ENCODE results near the gene TTC27.

TTC27 gene

DNA sequence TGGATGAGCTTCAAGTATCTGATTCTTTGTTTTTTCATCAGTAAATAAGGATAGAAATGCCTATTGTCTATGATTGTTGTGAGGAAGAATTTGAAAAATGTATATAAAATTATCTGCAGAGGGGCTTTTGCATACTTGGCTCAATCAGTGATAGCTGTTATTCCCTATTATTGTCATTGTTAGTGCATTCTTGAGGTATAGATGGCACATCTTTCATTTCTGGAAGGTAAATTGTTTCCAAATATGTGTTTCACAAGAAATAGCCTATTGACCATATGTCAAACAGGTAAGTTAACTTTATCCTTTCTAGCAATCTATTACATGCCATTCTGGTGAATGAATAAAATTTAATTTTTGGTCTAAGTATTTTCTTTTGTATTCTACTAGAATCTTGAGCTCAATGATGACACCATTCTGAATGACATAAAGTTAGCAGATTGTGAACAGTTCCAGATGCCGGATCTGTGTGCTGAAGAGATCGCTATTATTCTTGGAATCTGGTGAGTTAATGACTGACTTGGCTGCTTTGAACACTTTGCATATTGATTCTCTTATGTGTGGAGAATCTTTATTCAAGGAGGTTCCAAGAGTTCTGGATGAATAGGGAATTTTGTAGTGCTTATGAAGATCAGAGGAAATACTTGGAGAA is 44.2 kb downstream of the TTC27 start:
- no peak for DNase-seq

DNA sequence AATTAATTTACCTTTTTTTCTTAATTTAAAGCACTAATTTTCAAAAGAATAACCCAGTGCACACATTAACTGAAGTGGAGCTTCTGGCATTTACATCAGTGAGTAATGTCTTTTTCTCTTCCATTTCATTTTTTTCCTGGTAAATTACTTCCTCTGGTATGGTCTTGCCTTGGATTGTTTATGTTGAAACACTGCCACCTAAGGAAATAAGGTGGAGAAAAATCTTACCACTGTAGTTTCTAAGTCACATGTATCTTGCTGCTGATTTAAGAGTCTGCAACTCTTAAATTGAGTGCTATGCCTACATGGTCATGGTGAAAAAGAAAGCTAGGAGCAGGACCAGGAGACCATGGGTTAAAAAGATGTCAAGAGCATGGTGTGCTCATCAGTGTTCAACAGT is 51.0 kb downstream of the TTC27 start:
- no peak for DNase-seq

DNA sequence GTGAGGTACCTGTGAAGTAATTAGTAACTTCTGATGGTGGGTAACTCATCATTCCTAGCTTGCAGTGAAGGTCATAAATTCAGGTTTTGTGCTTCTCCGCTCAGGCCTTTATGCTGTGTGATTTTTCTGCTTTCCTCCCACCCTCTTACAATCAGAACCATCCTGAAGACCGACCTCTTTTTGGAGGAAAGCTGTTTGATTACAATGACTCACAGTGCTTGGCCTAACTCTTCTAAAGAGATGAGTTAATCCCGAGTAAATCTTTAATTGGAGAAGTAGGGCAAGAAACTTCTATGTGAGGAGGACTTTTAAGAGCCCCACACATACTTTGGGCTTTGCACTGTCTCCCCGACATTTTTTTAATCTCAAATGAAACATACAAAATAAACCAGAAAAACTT is 53.1 kb downstream of the TTC27 start:
- no peak for DNase-seq

DNA sequence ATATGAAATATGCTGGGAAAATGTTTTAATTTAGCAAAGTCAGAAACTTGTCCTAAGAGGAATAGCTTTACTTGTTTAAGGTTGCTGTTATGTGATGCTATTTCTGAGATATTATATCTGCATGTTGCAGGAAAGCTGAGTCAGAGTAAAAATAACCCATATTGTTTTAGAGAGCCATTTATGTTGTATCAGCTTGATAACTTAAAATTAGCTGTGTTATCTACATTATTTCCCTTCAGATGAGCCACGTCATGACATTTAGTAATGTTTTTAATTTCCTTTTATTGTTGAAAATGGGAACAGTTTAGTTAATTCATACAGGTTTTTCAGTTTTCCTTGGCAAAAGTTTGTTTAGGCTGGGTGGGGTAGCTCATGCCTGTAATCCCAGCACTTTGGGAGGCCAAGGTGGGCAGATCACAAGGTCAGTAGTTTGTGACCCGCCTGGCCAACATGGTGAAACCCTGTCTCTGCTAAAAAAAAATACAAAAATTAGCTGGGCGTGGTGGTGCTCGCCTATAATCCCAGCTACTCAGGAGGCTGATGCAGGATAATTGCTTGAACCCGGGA is 55.8 kb downstream of the TTC27 start:
- no peak for DNase-seq

DNA sequence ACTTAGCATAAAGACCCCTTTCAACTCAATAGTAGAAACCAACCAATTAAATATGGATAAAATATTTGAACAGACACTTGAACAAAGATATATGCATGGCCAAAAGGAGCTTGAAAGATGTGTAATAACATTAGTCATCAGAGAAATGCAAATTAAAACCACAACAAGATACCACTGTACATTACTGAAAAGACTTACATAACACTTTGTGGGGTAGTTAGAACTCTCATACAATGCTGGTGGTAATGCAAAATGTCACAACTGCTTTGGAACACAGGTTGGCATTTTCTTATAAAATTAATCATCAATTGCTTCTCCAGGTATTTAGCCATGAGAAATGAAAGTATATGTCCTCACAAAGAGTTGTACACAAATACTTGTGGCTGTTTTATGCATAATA is 60.7 kb downstream of the TTC27 start:
- DNase-seq = no peak

DNA sequence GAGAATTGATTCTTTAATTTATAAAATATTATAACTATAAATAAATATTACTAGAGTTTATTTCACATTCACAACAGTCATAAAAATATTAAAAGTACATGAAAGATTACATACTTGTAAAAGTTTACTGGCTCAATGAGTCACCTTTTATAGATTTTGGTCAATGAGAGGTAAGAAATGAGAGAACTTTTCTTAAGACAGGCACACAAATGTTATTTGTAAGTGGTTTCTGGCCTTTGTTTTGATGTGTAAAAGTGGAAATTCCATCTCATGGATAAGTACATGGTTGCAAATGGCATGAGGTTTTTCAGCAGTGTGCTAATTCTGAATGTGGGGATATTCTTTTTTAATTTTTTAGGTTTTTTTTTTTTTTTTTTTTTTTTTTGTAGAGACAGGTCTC is 63.8 kb downstream of the TTC27 start:
- DNase-seq = no peak

DNA sequence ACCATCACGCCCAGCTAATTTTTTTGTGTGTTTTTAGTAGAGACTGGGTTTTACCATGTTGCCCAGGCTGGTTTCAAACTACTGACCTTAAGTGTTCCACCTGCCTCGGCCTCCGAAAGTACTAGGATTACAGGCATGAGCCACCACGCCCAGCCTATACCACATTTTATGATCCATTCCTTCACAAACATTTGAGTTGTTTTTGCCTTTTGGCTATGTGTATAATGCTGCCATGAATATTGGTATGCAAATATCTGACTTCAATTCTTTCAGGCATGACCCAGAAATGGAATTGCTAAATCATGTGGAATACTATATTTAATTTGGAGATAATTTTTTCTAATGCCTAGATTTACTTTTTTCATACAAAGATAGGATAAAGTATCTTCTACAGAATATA is 68.6 kb downstream of the TTC27 start:
- DNase-seq = no peak

DNA sequence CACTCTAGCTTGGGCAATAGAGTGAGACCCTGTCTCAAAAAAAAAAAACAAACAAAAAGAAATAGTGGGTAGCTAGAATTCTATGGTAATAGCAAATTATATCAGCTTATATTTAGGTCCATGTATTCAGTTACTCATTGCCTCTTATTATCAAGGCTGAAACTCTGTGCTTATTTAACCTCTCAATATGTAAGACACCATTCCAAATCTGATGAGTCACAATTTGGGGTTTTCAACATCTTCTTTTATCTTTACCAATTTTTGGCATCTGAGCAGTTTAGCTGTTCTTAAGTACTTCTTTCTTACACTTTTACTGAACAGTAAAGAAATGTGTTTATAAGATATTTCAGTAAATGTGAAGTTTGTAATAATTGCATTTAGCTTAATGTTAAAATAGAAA is 69.3 kb downstream of the TTC27 start:
- DNase-seq = no peak

DNA sequence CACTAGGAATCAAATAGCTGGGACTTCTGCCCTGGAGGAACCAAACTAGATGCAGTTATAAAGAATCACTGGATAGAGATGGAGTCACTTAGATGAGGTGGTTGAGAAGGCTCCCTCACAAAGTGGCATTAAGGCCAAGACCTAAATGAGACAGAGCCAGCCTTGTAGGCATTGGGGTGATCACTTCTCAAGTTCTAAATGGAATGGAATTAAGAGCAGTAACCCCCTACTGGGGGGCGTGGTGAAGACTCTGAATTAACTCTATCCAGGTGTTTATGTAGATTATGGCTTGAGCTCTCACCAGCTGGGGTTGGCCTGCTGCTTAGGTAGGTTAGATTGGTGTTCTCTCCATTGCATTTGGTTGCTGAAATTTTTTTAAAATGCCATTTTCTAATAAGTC is 71.3 kb downstream of the TTC27 start:
- DNase-seq = no peak

DNA sequence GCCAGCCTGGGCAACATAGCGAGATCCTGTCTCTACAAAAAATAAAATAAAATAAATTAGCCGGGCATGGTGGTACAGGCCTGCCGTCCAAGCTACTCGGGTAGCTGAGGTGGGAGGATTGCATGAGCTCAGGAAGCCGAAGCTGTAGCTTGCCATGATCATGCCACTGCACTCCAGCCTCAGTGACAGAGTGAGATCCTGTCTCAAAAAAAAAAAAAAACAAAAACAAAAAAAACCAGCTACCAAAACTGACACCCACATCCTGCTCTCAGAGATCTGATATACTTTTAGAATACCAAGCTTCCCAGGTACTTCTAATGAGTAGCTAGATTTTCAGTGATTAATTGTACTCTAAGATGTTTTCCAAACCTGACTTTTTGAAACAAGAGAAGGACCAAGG is 74.0 kb downstream of the TTC27 start:
- DNase-seq = no peak

DNA sequence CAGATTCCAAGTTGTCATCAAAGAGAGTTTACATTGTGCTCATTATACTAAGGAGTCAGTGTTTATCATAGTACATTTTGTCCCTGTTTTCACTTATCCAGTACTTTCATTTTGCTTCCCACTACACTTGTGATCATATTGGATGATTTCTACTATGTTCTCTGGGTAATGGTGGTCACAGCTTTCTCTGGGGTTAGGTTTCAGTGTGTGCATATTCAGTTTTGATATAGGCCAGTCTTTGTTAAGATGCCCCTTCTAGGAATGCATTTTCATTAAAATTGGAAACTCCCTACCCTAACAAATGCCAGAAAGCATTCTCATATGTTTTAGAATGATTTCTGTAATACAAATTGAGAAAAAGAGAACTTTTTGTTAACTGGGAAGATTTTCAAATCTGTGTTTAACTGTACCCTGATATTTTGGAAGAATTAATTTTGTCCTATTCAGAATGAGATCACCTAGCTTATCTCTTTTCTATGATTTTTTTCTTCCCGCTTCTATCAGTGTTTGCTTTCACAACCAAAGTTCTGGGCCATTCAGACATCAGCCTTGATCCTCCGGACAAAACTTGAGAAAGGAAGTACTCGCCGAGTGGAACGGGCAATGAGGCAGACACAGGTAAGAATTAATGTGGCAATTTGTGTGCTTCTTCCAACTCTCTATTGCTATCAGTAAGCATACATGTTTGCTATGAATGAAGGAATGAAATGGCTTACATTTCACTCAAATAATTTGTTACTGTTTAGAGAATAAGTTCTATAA is 74.6 kb downstream of the TTC27 start:
- DNase-seq = no peak

DNA sequence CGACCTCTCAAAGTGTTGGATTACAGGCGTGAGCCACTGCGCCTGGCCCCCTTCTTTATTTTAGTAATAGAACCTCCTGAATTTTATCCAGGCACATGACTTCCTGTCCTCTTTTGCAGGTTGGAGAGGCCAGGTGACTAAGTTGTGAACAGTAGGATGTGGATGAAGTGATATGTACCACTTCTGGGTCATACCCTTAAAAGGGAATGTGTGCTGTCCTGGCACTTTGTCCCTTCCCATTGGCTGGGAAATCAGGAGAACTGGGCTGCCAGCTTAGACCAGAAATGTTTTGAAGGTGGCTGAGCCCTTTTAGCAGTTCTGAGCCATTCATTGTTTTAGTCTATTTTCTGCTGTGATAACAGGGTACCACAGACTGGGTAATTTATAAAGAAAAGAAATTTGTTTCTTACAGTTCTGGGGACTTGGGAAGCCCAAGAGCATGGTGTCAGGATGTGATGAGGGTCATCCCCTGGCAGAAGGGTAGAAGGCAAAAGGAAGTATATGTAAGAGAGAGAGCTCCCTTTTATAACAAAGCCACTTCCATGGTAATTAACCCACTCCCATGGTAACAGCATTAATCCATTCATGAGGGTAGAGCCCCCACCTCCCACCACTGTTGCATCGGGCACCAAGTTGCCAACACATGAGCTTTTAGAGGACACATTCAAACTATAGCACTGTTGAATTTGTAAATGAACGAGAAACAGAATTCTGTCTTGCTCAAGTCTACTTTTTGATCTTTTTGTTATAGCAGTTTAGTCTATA is 79.1 kb downstream of the TTC27 start:
- DNase-seq = no peak

DNA sequence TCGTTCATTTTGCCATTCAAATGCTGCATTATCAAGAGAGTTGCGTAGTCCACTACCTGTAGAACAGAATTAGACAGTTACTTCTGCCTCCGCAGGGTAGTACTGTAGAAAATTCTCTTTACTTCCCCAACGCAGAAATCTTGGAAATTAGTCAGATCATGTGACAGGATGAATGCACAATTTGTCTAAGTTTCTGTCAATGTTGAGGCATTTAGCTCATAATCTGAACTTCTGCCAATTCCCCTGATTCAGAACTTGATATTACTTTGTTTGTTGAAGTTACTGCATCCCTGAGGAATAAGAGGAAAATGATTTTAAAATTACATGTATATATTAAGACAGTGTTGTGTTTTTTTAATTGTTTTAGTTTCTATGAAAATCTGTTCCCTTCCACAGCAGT is 83.4 kb downstream of the TTC27 start:
- DNase-seq = no peak

DNA sequence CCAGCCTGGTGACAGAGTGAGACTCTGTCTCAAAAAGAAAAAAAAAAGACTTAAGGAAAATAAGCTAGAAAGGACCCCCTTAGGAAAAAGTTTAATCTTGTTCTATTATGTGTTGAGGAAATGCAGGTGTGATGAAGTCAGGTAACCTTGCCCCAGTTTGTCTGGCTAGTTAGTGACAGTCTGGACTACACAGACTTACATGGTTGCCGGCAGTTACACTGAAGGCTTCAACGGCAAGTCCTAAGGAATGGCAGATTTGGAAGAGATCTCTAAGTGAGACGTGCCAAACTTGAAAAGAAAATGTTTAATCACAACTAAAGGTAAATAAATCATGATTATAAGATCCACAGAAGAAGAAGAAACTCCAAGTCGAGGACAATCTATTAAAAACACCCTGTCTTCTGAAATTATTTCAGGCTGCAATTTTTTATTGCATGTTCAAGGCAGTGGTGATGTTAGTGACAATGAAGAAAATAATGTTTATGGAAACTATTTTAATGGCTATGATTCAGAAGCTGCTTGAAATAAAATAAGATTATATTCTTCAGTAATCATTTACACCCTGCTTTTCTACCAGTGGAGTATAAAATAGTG is 84.2 kb downstream of the TTC27 start:
- DNase-seq = no peak

DNA sequence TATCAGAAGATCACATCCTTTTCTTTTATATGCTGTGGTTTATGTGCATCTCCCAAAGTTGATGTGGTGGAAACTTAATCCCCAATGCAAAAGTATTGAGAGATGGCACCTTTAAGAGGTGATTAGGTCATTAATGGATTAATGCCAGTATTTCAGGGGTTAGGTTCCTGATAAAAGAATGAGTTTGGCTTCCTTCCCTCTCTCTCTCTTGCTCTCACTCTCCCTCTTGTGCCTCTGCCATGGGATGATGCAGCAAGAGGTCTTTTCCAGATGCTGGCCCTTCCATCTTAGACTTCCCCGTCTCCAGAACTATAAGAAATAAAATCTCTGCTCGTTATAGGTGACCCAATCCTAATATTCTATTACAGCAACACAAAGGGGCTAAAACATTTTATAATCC is 85.0 kb downstream of the TTC27 start:
- no peak for DNase-seq

DNA sequence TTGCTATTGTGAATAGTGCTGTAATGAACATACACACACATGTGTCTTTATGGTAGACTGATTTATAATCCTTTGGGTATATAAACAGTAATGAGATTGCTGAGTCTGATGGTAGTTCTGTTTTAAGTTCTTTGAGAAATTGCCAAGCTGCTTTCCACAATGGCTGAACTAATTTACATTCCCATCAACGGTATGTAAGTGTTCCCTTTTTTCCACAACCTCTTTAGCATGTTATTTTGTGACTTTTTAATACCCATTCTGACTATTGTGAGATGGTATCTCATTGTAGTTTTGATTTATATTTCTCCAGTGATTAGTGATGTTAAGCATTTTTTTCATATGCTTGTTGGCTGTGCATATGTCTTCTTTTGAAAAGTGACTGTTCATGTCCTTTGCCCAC is 86.7 kb downstream of the TTC27 start:
- DNase-seq = no peak

DNA sequence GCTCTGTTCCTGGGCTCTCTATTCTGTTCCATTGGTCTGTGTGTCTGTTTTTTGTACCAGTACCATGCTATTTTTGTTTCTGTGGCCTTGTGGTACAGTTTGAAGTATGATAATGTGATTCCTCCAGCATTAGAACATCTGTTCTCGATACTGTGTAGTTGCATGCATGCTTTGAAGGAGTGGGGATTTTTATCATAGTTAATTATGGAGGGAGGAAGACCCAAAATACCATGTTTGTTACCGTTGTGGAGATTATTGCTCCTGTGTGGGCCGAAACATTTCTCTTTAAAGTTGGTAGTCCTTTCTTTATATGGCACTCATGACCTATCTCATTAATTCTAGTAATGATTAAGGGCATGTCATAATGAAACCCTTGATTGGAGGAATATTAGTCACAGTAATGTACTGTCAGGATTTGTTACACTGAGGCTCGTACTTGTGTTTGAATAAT is 87.6 kb downstream of the TTC27 start:
- no peak for DNase-seq

DNA sequence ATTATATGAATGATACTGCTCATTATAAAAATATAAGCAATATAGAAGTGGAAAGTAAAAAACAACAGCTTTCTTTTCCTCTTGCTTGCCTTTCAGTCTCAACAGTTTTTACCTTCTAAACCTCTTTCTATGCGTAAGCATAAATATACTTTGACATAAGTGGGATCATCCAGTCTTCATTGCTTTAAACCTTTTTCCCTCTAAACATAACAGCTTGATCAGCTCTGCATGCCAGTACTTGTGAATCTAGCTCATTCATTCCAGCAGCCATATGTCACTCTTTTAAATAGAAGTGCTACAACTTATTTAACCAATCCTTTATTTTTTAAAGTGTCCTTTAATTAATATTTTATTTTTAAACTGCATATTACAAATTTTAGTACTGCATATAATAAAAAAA is 88.1 kb downstream of the TTC27 start:
- no peak for DNase-seq

DNA sequence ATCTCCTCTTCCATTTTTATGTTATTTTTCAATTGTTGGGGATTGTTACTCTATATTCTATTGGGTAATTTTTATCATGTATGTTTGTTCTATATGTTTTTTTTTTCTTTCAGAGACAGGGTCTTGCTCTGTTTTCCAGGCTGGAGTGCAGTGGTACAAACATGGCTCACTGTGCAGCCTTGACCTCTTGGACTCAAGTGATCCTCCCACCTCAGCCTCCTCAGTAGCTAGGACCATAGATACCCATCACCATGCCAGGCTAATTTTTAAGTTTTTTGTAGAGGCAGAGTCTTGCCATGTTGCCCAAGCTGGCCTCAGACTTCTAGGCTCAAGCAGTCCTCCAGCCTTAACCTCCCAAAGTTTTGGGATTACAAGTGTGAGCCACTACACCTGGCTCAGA is 88.7 kb downstream of the TTC27 start:
- DNase-seq = no peak

DNA sequence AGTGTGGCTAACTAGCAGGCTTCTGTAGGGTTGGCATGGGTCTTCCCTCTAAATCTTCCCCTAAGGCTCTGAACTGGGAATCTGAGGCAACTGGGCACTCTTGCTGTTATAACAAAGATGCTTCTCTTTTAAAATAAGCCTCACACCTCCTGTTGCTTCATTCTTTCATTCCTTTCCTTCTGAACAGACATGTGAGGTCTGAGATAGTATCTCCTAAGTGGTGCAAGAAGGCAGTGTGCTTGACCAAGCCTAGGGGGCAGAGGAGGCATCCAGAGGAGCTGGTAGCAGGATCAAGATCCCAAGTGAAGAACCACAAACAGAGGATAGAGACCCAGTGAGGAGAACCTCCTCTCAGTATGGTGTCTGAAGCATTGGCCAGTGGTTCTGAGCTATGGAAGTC is 90.9 kb downstream of the TTC27 start:
- DNase-seq = no peak

DNA sequence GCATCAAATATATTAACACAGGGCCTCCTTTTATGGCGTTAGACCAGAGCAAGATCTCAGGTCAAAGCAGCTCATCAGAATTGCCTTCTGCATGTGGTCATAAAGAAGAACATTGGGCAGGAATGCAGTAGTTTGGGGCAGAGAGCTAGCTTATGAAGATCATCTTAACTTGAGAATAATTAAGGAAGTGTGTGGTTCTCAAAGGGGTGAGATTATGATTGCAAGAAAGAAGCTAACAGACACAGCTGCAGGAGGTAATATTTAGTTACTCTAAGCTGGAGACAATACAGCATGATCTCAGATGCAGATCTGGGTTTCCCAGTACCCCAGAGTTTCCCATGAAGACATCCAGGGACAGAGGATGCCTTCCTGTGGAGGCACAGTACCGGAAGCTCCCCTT is 91.6 kb downstream of the TTC27 start:
- DNase-seq = no peak

DNA sequence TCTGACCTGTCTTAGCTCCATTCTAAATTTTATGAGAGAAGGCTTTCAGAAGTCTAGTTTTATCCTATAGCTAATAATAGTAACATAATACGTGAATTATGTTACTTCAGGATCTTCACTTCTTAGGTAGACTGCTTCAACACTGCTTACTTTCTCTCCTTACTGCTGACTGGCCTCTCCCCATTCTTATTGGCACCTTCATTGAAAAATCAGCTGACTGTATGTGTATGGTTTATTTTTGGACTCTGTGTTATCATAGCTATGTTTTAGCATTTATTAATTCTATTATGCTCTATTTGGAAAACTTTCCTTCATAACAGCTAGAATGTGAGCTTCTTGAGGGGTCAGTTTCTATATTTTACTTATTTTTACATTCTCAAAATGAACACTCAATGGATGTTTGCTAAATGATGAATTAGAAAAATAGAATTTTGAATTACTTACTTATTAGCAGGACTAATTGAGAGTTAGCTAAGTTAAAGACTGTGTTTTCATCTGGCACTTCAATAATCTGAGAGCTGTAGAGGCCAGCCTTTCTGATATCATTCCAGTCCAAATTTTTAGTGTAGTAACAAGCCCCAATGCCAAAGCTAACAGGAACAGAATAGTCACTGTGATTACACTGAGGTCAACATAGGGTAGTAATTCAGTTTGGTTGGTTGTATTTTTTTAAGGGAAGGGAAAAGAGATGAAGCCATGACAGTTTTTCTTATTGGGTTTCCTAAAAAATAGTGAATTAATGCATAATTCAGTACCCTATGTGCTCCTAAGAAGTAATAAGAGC is 92.3 kb downstream of the TTC27 start:
- DNase-seq = no peak

DNA sequence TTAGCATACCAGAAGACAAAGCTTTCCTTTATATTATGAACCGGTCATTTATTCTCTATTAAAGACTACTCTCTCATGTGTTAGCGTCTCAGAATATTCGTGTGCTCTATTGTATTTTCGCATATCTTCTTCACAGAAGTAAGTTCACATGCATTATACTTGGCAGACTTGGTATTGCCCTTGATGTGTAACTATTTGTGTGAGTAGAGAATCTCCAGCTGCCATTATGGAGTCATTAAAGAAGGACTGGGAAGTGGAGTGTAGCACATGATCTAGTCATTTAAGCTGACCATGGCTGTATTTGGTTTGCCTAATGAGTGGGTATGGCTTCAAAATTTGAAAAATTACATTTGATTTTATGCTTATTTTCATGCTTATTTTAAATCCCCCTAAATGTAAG is 92.9 kb downstream of the TTC27 start:
- no peak for DNase-seq

All from NCI-H146 (cell line).